Measurements from ENCODE around the gene GJC1.

Gene GJC1

GRCh38 chr17:44776628-44777393, 53.3 kb downstream of the GJC1 start:
- DNase-seq (ENCODE audit: low spot score) = no peak

GRCh38 chr17:44775838-44776621, 54.1 kb downstream of the GJC1 start:
- no peak for DNase-seq (ENCODE audit: low spot score)

- peak; percentile 99 for DNase-seq (ENCODE audit: low spot score)
Measured at GRCh38 chr17:44775136-44775837, 54.8 kb downstream of the GJC1 start.

- DNase-seq (ENCODE audit: low spot score) = peak; percentile 77
Measured at GRCh38 chr17:44774271-44775135, 55.6 kb downstream of the GJC1 start.

GRCh38 chr17:44773140-44773539, 56.9 kb downstream of the GJC1 start:
- DNase-seq (ENCODE audit: low spot score) = no peak

GRCh38 chr17:44772308-44773045, 57.6 kb downstream of the GJC1 start:
- no peak for DNase-seq (ENCODE audit: low spot score)

- no peak for DNase-seq (ENCODE audit: low spot score)
Measured at GRCh38 chr17:44770166-44770925, 59.7 kb downstream of the GJC1 start.

GRCh38 chr17:44769647-44770084, 60.4 kb downstream of the GJC1 start:
- DNase-seq (ENCODE audit: low spot score) = no peak

DNA sequence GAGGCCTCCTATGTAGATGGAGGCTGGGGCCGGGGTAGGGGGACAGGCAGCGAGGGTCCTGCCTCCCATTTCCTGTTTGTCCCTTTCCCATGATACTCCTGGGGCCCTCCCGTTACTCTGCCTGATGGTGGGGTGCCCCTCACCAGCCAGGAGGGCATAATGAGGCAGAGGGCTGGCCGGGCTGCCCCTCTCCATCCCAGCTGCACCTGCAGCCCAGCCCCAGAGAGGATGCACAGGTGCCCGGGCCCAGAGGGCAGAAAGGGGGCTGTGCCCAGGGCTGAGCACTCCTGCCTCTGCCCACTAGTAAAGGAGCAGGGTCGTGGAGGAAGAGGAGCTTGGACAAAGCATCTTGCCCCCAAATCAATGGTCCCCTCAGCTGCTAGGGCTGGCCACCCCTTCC, 60.9 kb downstream of the GJC1 start:
- DNase-seq (ENCODE audit: low spot score) = no peak

DNA sequence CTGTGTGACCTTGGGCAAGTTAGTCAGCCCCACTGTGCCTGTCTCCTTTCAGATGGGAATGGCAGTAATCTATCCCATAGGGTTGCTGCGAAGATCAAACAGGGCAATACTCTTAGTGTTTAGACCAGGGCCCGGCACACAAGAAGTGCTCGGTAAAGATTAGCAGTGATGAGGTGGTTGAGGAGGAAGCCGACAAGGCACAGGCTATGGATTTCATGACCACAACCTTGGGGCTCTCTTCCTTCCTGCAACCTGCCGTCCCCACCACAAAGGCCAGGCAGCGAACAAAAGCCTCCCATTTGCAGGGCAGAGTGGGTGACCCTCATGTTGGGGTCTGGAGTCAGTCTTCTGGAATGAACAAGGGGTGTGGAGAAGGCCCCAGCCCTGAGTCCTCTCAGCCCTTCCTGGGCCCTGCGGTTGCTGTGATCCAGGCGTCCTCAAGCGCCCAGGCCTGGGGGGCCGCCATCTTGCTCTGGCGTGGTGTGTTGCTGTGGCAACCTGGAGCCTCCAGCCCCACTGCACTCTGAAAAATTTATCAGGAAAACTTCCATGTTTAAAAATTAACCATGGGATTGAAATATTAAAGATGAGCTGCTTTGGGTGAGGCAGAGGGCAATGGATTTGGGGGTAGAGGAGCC, 61.5 kb downstream of the GJC1 start:
- no peak for DNase-seq (ENCODE audit: low spot score)

DNA sequence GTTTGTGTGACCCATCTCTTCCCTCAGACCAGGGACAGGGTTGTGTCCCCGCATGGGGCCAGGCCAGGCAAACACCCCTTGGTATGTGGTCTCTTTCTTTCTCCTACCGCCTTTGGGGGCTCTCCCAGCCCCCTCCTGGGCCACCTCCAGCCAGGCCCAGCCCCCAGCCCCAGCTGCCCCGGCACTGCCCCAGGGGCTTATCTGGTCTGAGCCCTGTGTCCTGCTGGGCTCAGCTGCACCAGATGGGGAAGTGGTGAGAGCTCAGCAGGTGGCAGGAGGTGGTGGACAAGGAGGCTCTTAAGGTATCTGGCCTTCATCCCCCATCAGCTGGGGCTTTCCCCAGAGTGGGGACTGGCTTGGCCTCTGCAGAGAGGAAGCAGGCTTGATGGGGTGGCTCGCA, 62.6 kb downstream of the GJC1 start:
- DNase-seq (ENCODE audit: low spot score) = no peak

DNA sequence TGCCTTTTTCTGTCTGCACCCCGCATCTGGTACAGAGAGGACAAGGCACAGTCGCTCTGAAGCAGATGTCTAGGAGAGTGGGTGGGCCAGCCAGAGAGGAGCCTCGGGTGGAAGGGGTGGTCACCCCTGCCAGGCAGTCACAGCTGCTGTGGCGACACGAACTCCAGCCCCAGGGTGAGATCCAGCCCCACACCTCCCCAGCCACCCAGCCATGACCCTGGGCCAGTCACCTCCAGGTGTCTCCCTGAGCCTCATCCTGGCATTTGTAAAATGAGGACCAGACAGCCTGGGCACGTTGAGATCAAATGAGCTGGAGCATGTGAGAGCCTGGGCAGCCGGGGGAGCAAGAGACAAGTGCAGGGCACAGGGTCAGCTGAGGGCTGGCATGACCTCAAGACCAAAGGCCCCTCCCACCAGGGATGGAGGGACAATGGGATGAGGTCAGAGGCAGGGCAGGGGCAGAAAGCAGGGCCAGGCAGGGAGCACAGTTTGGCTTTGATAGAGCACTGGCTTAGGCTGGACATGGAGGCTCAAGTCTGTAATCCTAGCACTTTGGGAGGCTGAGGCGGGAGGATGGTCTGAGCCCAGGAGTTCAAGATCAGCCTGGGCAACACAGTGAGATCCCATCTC, 63.6 kb downstream of the GJC1 start:
- no peak for DNase-seq (ENCODE audit: low spot score)

DNA sequence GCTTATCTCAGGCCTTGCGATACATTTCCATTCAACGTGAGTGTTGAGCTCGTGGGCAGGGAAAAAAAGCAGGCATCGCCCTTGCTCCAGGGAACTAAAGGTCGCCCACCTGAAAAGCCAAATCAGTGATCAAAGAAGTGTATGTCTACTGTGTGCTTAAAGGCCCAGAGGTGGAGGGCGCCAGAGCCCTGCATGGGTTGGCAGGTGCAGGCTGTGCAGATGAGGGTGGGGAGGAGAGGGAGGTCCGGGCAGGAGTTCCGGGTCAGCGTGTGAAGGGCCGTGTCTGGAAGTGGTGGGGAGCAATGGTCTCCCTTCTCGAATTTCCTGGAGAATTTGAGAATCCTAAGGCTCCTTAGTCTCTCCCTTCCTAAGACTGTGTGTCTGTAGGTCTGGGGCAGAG, 64.1 kb downstream of the GJC1 start:
- DNase-seq (ENCODE audit: low spot score) = no peak

GRCh38 chr17:44763170-44763569, 66.9 kb downstream of the GJC1 start:
- no peak for DNase-seq (ENCODE audit: low spot score)

GRCh38 chr17:44761932-44762810, 67.9 kb downstream of the GJC1 start:
- DNase-seq (ENCODE audit: low spot score) = no peak

GRCh38 chr17:44760474-44761308, 69.4 kb downstream of the GJC1 start:
- no peak for DNase-seq (ENCODE audit: low spot score)

GRCh38 chr17:44759916-44760243, 70.2 kb downstream of the GJC1 start:
- DNase-seq (ENCODE audit: low spot score) = no peak

Measured in CD4-positive, alpha-beta T cell treated with Interleukin-6 at 100 ng/mL for 8 hours (primary cell).